ENCODE results near the gene NAPG. TPM values are rescaled to one million over a fixed set of nuclear protein-coding genes. Genes with fewer than 3 reads are reported as not detected.
"Not testable (repeated sequence)": the region's sequence is repeated elsewhere in the genome, so short reads cannot be mapped to it uniquely, and the experiment has no call there.

The NAPG gene
- total and polyA plus RNA-seq, 2 experiments from 2014 or later = 29.0 to 43.2 TPM

DNA sequence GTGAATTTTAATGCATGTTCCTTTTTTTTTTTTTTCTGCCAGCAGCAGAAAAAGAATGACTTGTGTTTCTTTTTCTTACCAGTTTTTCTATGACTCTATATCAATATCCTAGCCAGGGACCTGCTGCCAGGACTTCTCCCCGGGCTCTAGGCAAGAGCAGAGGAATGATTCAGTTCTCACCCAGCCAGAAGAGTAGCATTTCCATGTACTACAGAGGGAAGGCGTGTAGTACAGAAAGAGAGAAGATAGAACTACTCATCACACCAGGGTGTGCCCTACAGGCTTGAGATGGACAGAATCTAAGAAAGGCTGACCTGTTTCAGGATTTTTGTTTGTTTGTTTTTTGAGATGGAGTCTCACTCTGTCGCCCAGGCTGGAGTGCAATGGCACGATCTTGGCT is 70.1 kb downstream of the NAPG start:
- H3K36me3 ChIP-seq (replicated peaks; ENCODE audit: insufficient read depth, low read depth); H3K4me2 ChIP-seq: not testable (repeated sequence)
- WGBS (ENCODE audit: low lambda C conversion rate, missing lambda C conversion rate) = 89% methylated on average over 4 of the region's 4 CpGs

DNA sequence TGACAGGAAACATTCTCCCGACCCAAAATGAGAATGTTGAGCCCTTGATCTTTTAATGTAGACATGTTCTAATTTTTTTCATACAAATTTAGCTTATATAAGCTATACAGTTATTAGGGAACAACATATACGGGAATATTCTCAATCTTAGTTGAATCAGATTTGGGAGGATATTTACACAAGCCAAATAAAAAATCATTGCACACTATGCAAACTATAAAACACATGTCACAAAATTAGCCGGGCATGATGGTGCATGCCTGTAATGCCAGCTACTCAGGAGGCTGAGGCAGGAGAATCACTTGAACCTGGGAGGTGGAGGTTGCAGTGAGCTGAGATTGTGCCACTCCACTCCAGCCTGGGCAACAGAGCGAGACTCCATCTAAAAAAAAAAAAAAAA is 71.9 kb downstream of the NAPG start:
- H3K4me1 ChIP-seq (ENCODE audit: insufficient read depth); H3K4me3 ChIP-seq; H3K36me3 ChIP-seq (replicated peaks; ENCODE audit: insufficient read depth, low read depth); H3K4me2 ChIP-seq; H3K27me3 ChIP-seq; H3K9me2 ChIP-seq (replicated peaks; ENCODE audit: insufficient read depth); H4K20me1 ChIP-seq (ENCODE audit: insufficient read depth, poor library complexity, severe bottlenecking); H3K27ac ChIP-seq; DNase-seq (ENCODE audit: low spot score); H3K79me2 ChIP-seq; H3K9me3 ChIP-seq (ENCODE audit: low read depth); H2AFZ ChIP-seq: not testable (repeated sequence)
- 89% methylated on average over 4 of the region's 4 CpGs for WGBS (ENCODE audit: low lambda C conversion rate, missing lambda C conversion rate)

More for the DNA sequence above, 70.1 kb downstream of the NAPG start:
- H3K27ac ChIP-seq; H2AFZ ChIP-seq; H3K4me3 ChIP-seq; H3K4me1 ChIP-seq (ENCODE audit: insufficient read depth); H4K20me1 ChIP-seq (ENCODE audit: insufficient read depth, poor library complexity, severe bottlenecking); H3K9me3 ChIP-seq (ENCODE audit: low read depth); DNase-seq (ENCODE audit: low spot score); H3K9me2 ChIP-seq (replicated peaks; ENCODE audit: insufficient read depth); H3K79me2 ChIP-seq; H3K27me3 ChIP-seq: not testable (repeated sequence)

DNA sequence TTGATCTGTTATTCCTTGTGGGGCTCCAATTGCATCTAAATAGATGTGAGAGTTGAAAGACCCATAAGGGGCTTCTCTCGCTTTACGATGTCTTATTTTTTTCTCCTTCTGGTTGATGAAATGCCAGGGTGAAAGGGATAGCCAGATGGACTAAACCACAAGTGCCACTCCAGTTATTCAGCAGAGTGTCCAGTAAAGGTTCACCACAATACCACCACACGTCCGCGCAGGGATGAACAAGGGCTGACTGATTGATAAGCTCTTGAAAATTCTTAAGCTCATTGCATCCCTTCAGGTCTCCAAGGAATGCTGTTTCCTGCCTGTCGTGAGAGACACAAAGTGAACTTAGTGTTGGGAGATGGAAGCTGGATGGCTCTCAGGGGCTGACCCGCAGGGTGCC is 74.9 kb downstream of the NAPG start:
- not testable (repeated sequence) for H3K79me2 ChIP-seq; H3K4me1 ChIP-seq (ENCODE audit: insufficient read depth); H3K9me3 ChIP-seq (ENCODE audit: low read depth); H3K27ac ChIP-seq; H4K20me1 ChIP-seq (ENCODE audit: insufficient read depth, poor library complexity, severe bottlenecking); DNase-seq (ENCODE audit: low spot score); H3K4me2 ChIP-seq; H2AFZ ChIP-seq; H3K4me3 ChIP-seq; H3K27me3 ChIP-seq; H3K36me3 ChIP-seq (replicated peaks; ENCODE audit: insufficient read depth, low read depth); H3K9me2 ChIP-seq (replicated peaks; ENCODE audit: insufficient read depth)
- 96% methylated on average over 7 of the region's 7 CpGs for whole genome bisulfite sequencing (ENCODE audit: low lambda C conversion rate, missing lambda C conversion rate)

Other genes starting within 250 kb of the NAPG start
- gene APCDD1, start 71.4 kb upstream of the NAPG start, total RNA-seq = 69.6 and 80.8 TPM in 2 replicates
- 81.4 and 114 TPM in 2 replicates for gene APCDD1, start 71.4 kb upstream of the NAPG start, polyA plus RNA-seq